AG09309 (cell line): ENCODE results near the gene PPP2R5B.
A peak's percentile ranks its signal among the peaks of the same experiment; 100 is the strongest.

Source experiments
- DNase-seq: peaks from one replicate; pipeline ENCODE4 v3.0.0-alpha.2; 2010; ENCODE audit warnings: low read depth
- H3K4me3 ChIP-seq: 2 replicates; pipeline ENCODE4 v1.5.1; 2011; ENCODE audit warnings: mild to moderate bottlenecking, low read depth, low read length, moderate library complexity; ENCODE audit not compliant: control insufficient read depth
- CTCF ChIP-seq: IDR thresholded peaks from 2 replicates; pipeline ENCODE4 v1.5.1; 2011; ENCODE audit warnings: mild to moderate bottlenecking, low read depth, low read length, inconsistent platforms; ENCODE audit not compliant: insufficient read depth, control insufficient read depth; ENCODE audit errors: missing control alignments

Gene PPP2R5B

GRCh38 chr11:64923944-64924909, at the start of gene PPP2R5B:
Gene PPP2R5B (plus strand): TSS chr11:64924689. CDS start chr11:64925735, 1,046 bp downstream.
- no peak for TF ChIP-seq CTCF
- H3K4me3 ChIP-seq, result peak within 1 kb of the TSS; percentile 88
- peak; percentile 77 for DNase-seq

GRCh38 chr11:64875369-64876228, 48.9 kb upstream of the PPP2R5B start:
- no peak for TF ChIP-seq CTCF
- no peak for DNase-seq
- peak overlapping the region; percentile 55 for H3K4me3 ChIP-seq

DNA sequence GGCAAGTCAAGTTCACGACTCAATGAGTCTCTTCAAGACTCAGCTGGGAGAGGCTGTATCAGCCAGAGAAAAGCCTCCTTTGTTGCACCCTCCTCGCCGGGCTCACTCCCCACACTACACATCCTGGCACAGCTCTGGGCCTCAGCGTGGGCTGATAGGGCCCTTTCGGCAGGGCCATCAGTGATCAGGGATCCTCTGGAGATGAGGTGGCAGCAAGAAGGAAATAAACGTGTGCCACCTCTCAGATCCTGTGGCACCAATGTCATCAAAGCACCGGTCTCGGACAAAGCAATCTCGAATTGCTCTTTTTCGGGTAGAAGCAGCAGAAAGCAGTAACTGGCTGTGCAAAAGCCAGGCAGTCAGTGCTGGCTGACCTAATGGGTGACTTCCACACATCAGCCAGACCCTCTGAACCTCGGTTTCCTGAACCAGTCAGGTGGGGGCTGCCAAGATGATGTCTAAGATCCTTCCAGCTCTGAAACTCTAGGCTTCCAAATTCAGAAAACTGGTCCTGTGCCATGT, 48.2 kb upstream of the PPP2R5B start:
- TF ChIP-seq CTCF, result no peak
- no peak for DNase-seq
- H3K4me3 ChIP-seq, result peak overlapping the region; percentile 55

DNA sequence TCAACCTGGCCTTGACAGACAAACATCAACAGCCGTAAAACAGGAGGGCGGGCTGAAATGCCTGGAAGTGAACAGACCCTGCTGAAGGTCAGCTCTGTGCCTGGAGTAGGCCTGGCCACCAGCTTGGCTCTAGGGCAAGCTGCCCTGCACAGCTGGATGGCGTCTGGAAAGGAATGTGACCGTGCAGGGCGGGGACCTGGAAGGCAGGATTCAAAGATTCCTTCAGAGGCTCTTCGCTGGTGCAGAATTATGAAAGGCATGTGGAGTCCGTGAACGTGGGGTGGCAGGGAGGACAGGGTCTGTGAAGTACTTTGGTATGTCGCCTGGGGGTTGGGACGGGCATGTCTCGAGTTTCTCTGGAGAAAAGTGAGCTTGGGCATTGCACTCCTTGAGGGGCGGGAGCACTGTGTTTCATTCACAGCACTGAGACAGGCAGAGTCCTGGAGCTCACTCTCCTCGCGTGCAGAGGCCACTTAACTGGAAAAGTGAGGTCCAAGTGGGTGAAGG, 47.6 kb upstream of the PPP2R5B start:
- no peak for TF ChIP-seq CTCF
- peak overlapping the region; percentile 55 for H3K4me3 ChIP-seq
- no peak for DNase-seq

DNA sequence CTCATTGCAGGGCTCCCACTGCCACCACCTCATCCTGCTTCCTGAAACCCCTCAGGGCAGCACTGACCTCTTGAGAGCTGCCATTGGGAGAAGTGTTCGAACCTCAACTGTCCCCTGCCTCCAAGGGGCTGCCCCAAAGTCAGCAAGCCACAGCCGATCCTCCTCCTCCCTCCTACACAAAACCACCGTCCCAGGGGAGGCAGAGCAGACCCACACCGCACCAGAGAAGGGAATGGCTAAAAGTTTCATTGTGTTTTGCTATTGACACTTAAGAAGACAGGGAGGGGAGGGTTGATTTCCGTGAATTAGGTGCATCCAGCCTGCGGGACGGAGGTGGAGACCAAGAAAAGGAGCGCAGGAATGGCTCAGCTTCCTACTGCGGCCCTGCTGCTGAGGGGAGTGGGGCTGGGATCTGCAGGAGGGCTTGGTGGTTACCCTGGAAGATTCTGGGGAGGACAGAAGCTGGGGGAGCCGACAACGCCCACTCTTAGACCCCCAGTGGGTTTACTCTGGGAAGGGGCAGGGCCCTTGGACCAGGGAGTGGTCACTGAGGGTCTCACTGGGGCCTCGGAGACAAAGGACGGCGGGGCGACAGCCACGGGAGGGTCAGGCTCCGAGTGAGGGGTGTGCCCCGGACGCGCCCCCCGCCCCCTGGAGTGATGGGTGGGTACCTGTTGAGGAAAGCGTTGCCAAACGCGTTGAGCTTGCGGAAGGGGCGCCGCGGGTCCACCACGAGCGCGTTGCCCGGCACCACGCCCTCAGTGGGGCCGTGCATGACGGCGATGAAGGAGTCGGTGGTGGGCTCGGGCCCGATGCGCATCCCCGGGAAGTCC, 46.9 kb upstream of the PPP2R5B start:
- H3K4me3 ChIP-seq, result peak overlapping the region; percentile 55
- no peak for TF ChIP-seq CTCF
- no peak for DNase-seq
